GM12875 (cell line): ENCODE results near the gene FOS.
A peak's percentile ranks its signal among the peaks of the same experiment; 100 is the strongest.
"Not testable (repeated sequence)": the region's sequence is repeated elsewhere in the genome, so short reads cannot be mapped to it uniquely, and the experiment has no call there.

Source experiments
- H3K4me3 ChIP-seq: one replicate; pipeline ENCODE4 v1.5.1; 2011; ENCODE audit warnings: low read depth, low read length, control low read depth
- CTCF ChIP-seq: IDR thresholded peaks from 2 replicates; pipeline ENCODE4 v1.5.1; 2011; ENCODE audit warnings: low read depth, mild to moderate bottlenecking, control low read depth, inconsistent platforms, low read length, moderate library complexity, borderline replicate concordance; ENCODE audit not compliant: insufficient read depth

Gene FOS

DNA sequence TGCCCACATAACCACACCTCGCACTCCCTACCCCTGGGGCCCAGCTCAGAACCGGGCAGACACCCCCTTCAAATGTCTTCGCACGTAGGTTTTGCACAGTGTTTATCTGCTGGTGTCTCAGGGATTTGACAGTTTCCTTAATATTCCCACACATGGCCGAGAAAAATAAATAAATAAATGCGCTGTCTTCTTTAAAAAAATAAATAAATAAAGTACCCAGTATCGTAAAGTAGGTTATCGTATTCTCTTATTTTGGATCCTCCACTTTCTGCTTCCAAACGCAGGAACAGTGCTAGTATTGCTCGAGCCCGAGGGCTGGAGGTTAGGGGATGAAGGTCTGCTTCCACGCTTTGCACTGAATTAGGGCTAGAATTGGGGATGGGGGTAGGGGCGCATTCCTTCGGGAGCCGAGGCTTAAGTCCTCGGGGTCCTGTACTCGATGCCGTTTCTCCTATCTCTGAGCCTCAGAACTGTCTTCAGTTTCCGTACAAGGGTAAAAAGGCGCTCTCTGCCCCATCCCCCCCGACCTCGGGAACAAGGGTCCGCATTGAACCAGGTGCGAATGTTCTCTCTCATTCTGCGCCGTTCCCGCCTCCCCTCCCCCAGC, 710 bp upstream of the FOS start:
- no peak for TF ChIP-seq CTCF
- peak overlapping the region; percentile 41 for H3K4me3 ChIP-seq

- TF ChIP-seq CTCF: no peak
These were observed 630 bp downstream of the FOS start for GRCh38 chr14:75279153-75279762.

DNA sequence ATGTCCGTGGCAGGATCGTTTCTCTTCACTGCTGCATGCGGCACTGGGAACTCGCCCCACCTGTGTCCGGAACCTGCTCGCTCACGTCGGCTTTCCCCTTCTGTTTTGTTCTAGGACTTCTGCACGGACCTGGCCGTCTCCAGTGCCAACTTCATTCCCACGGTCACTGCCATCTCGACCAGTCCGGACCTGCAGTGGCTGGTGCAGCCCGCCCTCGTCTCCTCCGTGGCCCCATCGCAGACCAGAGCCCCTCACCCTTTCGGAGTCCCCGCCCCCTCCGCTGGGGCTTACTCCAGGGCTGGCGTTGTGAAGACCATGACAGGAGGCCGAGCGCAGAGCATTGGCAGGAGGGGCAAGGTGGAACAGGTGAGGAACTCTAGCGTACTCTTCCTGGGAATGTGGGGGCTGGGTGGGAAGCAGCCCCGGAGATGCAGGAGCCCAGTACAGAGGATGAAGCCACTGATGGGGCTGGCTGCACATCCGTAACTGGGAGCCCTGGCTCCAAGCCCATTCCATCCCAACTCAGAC, 1.2 kb downstream of the FOS start:
- no peak overlapping the region for H3K4me3 ChIP-seq
- TF ChIP-seq CTCF: no peak

More at GRCh38 chr14:75279153-75279762, 630 bp downstream of the FOS start:
- H3K4me3 ChIP-seq: peak overlapping the region; percentile 56

GRCh38 chr14:75280291-75280830, 1.7 kb downstream of the FOS start:
- no peak overlapping the region for H3K4me3 ChIP-seq

DNA sequence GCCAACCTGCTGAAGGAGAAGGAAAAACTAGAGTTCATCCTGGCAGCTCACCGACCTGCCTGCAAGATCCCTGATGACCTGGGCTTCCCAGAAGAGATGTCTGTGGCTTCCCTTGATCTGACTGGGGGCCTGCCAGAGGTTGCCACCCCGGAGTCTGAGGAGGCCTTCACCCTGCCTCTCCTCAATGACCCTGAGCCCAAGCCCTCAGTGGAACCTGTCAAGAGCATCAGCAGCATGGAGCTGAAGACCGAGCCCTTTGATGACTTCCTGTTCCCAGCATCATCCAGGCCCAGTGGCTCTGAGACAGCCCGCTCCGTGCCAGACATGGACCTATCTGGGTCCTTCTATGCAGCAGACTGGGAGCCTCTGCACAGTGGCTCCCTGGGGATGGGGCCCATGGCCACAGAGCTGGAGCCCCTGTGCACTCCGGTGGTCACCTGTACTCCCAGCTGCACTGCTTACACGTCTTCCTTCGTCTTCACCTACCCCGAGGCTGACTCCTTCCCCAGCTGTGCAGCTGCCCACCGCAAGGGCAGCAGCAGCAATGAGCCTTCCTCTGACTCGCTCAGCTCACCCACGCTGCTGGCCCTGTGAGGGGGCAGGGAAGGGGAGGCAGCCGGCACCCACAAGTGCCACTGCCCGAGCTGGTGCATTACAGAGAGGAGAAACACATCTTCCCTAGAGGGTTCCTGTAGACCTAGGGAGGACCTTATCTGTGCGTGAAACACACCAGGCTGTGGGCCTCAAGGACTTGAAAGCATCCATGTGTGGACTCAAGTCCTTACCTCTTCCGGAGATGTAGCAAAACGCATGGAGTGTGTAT, 2.4 kb downstream of the FOS start:
- TF ChIP-seq CTCF: no peak
- no peak overlapping the region for H3K4me3 ChIP-seq

More at GRCh38 chr14:75280291-75280830, 1.7 kb downstream of the FOS start:
- TF ChIP-seq CTCF: no peak

DNA sequence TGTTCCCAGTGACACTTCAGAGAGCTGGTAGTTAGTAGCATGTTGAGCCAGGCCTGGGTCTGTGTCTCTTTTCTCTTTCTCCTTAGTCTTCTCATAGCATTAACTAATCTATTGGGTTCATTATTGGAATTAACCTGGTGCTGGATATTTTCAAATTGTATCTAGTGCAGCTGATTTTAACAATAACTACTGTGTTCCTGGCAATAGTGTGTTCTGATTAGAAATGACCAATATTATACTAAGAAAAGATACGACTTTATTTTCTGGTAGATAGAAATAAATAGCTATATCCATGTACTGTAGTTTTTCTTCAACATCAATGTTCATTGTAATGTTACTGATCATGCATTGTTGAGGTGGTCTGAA, 3.0 kb downstream of the FOS start:
- H3K4me3 ChIP-seq: no peak overlapping the region
- no peak for TF ChIP-seq CTCF

DNA sequence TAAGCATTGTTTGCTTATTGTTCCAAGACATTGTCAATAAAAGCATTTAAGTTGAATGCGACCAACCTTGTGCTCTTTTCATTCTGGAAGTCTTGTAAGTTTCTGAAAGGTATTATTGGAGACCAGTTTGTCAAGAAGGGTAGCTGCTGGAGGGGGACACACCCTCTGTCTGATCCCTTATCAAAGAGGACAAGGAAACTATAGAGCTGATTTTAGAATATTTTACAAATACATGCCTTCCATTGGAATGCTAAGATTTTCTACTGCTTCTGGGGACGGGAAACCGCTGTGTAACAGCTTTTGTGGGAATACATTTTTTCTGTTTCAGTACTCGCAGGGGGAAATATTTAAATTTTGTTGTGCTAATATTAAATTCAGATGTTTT, 3.5 kb downstream of the FOS start:
- H3K4me3 ChIP-seq: no peak overlapping the region
- no peak for TF ChIP-seq CTCF

GRCh38 chr14:75282555-75283161, 4.0 kb downstream of the FOS start:
- not testable (repeated sequence) for H3K4me3 ChIP-seq
